ENCODE measurements around the gene FLT1.

GRCh38 chr13:28499609-28500008 lies 4.7 kb upstream of the FLT1 start:
- TF ChIP-seq CTCF (IDR thresholded peaks at IDR 0.05) = no peak
- no peak for TF ChIP-seq POLR2A (IDR thresholded peaks at IDR 0.05)

Measured in heart left ventricle (tissue), 13 donors.